Non-pigmented ciliary epithelial cell (primary cell): ENCODE results near the gene LRRK1.

Experiments
- DNase-seq: peaks from one replicate; pipeline ENCODE4 v3.0.0-alpha.2; 2010; ENCODE audit warnings: low read depth

LRRK1 gene

DNA sequence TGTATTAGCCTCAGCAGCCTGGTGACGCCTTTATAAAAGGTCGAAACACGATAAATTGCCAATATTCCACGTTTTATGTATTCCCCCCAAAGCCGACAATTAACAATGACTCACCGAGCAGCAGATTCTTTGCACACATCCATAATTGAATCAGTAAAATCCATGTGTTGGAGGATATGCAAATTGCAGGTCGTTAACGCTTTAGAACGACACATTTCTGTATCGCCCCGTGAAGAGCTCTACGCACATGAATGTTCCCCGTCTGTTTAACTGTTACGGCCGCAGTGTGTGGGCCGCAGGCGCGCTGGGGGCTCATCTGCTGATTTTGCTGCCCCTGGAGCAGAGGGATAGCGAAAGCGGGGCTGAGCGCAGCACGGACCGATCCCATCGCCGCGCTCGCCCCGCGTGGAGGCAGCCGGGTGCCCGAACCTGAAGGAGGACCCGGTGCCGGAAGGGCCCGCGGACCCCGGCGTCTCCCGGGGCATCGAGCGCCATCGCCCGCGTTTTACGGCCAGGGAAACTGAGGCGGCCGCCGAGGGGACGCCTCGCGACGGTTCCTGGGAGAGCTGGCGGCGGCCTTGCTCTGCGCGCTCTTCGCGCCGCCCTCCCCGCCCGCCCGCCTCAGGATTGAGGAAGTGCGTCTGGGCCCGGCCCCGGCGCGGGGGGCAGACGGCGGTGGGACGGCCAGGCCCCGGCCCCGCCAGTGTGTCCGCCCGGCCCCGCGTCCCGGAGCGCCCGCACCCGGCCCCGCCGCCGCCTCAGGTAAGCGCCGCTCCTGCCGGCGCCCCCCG is at the start of gene LRRK1:
Gene LRRK1, plus strand, starts transcription at position 668 of the 791 bp plus-strand sequence. CDS start 5,276 bp downstream, outside the sequence.
- DNase-seq = no peak

DNA sequence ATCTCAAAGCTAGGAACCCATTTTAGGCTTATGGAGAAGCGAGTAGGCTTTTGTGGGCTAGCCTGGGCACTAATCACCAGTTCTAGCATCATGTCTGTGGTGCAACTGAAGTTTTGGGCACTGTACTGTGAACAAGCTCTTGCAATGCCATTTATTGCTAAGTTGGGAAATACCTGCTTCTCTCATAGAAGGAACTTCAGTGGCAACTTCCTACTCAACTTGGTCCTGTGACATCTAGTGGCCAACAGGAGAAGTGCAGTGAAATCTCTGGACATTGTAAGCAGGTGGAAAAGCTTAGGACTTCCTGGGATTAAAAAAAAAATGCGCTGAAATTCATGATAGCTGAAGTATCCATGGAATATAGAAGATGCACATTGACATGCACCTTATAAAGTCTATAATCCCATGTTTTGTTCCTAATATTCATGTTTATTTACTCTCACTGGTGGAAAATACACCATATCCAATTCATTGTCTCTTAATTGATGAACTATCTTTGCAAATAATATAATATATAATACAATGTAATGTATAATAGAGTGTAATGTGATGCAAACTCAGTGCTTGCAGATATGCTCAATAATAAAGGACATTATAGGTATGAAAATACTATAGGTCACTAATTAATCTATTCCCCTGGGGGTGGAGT is 46.0 kb upstream of the LRRK1 start:
- DNase-seq = peak; percentile 65

GRCh38 chr15:100875495-100875894 is 43.7 kb upstream of the LRRK1 start:
- DNase-seq = no peak

DNA sequence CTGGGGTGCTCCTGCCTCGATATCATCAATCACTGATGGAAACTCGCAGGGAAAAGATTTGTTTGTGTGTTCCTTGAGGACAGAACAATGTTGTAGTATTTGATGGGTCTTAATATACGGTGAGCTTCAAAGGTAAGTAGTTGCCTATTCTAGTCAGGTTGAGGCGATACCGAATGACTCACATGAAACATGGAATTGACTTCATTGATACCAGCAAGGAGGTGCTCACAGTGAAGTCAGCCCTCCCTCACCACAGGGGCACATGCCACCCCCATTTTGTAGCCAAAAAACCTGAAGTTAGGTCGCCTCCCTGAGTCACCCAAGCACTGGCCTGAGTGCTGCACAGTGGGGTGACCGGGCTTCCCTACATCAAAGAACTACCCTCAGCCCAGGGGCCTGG is 43.2 kb upstream of the LRRK1 start:
- no peak for DNase-seq

GRCh38 chr15:100877551-100877950 is 41.6 kb upstream of the LRRK1 start:
- no peak for DNase-seq

- DNase-seq = no peak
Measured at GRCh38 chr15:100878130-100878529, 41.0 kb upstream of the LRRK1 start.

- DNase-seq = no peak
Measured at GRCh38 chr15:100878648-100879047, 40.5 kb upstream of the LRRK1 start.

DNA sequence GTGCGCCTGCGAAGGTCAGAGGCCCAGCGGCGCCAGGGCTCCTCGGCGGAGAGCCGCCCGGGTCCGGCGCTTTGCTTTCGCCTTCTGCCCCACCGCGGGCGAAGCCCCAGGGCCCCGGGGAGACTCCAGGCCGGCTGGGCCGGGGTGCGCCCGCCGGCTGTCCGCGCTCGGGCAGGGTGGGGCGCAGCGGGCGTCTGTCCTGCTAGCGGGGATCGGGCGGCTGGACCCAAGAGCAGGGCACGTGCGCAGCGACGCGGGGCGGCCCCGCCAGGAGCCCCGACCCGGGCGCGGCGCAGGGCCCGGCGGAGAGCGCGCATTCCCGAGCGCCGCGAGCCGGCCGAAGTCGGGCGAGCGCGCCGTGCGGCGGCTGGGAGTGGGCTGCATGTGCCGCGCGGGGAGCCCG is 40.1 kb upstream of the LRRK1 start:
- DNase-seq = no peak

GRCh38 chr15:100879464-100880138 is 39.6 kb upstream of the LRRK1 start, which contains the start of gene ALDH1A3:
ALDH1A3 (plus strand) TSS chr15:100879831; CDS start chr15:100879908, 77 bp downstream.
- no peak for DNase-seq

DNA sequence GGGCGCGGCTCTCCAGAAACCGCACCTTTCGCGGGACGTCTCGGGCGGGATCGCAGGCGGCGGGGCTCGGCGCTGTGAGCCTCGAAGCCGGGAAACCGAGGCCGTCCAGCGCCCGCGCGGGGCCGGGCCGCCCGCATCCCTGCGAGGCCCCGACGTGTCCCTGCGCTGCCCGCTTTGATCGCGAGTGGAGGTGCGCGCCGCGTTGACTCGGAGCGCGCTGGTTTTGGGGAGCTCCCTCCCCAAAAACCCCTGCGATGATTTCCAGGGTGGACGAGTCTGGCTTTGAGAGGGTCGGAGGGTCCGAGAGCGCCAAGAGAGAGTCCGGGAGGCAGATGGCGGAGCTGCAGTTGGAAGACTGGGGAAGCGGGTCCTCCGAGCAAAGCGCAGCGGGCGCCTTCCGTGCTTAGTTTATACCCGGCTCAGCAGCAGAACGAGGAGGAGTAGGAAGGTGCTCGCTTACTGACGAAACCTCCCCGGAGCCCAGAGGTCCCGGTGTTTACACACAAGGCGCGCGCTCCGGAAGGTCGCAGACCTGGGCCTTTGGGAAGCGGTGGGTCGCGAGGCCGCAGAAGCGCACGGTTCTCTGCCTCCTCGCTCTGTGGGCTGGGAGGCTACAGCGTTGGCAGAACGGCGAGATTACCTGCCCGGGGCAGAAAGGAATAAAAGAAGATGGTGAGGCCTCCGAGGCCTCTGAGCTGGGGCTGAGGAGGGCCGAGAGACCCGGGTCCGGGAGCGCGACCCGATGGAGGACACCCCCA is 38.8 kb upstream of the LRRK1 start:
- no peak for DNase-seq

DNA sequence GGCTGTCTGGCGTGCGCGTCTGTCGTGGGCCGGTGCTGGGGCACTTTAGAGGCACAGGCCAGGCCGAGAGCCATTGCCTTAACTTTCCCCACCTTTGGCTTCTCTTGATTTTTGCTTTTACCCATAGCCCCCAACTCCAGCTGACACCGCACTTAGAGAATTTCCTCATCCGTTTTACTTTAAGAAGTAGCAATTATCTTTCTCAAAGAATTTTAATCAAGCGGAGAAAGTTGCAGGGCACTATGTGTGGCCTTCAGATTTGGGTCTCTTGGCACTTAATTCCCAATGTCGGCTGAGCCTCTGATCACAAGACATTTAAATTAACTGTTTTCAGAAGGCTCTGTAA is 38.3 kb upstream of the LRRK1 start:
- DNase-seq = no peak

DNA sequence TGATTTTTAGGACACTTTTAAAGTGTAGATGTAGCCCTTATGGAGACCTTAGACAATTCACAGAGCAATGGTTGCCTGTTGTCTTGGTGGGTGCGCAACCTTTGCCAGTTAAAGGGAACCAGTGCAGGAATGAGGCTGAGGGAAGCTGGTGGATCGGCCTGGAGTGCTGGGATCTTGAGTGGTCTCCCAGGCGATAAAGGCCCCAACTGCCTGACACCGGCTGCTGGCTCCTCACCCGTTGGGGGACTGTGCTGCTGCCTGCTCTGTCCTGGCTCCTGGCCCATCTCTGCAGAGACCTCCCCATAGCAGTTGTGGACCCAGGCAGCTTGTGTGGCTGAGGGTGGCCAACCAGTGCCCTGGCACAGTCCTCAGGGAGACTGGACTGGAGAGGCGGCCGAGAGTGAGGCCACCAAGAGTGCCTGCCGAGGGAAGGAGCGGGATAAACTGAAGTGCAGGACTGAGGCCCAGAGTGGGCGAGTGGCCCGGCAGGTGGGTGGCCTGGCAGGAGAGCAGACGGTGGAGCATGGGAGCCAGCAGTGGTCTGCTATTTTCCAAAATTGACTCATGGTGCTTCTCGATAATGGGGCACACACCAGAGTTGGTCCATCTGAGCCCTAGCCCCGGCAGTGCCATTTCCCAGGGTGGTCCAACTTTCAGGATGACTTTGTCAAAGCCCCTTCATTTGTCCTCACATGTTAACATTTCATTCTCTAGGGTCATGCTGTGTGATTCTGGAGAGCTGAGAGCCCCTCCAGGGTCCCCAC is 37.4 kb upstream of the LRRK1 start:
- DNase-seq = no peak

- DNase-seq = no peak
Measured at GRCh38 chr15:100885116-100885515, 34.0 kb upstream of the LRRK1 start.

GRCh38 chr15:100885811-100886210 is 33.3 kb upstream of the LRRK1 start:
- DNase-seq = no peak

DNA sequence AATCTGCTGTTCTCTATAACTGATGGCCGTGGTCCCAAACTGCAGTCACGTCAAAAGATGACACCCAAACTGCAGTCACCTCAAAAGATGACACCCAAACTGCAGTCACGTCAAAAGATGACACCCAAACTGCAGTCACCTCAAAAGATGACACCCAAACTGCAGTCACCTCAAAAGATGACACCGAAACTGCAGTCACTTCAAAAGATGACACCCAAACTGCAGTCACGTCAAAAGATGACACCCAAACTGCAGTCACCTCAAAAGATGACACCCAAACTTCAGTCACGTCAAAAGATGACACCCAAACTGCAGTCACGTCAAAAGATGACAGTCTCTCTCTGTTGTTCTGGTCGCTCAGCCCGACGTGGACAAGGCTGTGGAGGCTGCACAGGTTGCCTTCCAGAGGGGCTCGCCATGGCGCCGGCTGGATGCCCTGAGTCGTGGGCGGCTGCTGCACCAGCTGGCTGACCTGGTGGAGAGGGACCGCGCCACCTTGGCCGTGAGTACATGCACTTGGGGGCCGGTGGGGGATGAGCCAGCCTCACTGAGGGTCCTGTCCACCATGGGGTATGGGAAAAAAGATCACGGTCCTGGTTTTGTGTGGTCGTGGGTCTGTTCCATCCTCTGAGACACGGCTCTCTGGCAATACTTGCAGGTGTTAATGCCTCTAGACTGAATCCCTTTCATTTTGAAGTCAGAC is 31.8 kb upstream of the LRRK1 start:
- no peak for DNase-seq

- peak; percentile 66 for DNase-seq
Measured at GRCh38 chr15:100889385-100890050, 29.6 kb upstream of the LRRK1 start.

GRCh38 chr15:100890051-100890720 is 29.0 kb upstream of the LRRK1 start:
- DNase-seq = no peak

DNA sequence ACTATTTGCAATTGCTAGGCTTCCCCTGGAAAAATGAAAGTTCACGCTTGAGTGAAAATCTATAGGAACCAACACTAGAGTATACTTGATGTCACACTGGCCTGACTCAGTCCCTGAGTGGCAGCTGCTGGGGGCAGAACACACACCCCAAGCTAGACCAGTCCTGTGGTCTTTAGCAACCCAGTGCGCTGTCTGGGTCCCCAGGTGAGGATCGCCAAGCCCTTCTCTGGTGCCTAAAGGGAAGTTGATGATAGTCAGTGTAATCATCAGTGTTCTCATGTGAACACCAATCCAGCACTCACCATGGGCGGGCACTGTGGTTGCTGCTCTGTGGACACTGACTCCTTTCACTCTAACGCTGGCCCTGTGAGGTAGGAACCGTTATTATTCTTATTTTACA is 28.3 kb upstream of the LRRK1 start:
- no peak for DNase-seq

DNA sequence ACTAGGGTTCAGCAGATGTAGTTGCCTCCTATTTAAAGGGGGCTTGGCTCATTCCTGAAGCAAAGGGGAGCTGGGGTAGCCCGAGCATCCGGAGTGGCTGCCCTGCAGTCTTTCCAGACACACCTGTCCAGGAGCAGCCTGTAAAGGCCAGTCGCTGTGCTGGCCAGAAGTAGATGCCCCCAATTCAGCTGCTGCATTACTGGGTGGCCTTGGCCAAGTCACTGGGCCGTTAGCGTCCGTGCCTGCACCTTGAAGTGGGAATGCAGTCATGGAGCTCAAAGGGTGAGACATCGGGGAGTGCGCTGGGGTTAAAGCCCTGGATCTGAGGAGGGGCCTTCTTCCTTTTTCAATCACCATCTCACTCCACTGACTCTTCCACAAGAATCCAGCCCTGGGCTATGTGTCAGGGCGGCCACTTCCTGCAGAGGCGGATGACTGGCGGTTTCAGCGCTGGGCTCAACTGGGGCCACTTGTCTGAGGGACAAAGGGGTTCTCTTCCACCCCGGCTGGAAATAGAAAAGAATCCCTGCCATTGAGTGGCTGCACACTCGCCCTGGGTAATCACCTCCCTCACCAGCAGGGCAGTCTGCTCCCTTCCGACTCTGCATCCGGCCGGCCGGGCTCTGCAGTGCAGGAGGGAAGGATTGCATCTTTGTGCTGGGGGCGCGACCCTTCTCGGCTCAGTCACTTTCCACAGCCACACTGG is 27.7 kb upstream of the LRRK1 start:
- no peak for DNase-seq
